Mammary epithelial cell (primary cell): Measurements from ENCODE around the gene PTCRA.

ENCODE experiments used
- CTCF ChIP-seq, 2 donors: IDR thresholded peaks in 1 of 2; conservative IDR thresholded peaks in 1 of 2; 2 replicates each; pipeline ENCODE4 v1.5.1; 2011 to 2012; ENCODE audit warnings: inconsistent platforms in 2 of 2, low read length in 2 of 2, mild to moderate bottlenecking in 2 of 2, control low read depth in 1 of 2, low read depth in 1 of 2; ENCODE audit not compliant: insufficient read depth in 1 of 2; ENCODE audit errors: extremely low read depth in 1 of 2
- EZH2 ChIP-seq: IDR thresholded peaks from 2 replicates; pipeline ENCODE4 v1.6.1; 2012; ENCODE audit warnings: low read length, inconsistent platforms, borderline replicate concordance

- TF ChIP-seq CTCF (conservative IDR thresholded peaks at IDR 0.05 in 1 of 2, IDR thresholded peaks at IDR 0.05 in 1 of 2; ENCODE audit: extremely low read depth in 1 of 2, insufficient read depth in 1 of 2, low read depth in 1 of 2, low read length in 2 of 2) (no peak), EZH2 (no peak)
Observed at GRCh38 chr6:42958125-42958524, 42.3 kb downstream of the PTCRA start.
